Measurements from ENCODE around the gene SCN2B. TPM values are rescaled to one million over a fixed set of nuclear protein-coding genes. Genes with fewer than 3 reads are reported as not detected.

The SCN2B gene
- total and polyA plus RNA-seq, 8 donors: 0.12 to 0.92 (median 0.29) TPM; not detected in 3

GRCh38 chr11:118133816-118134215 lies 42.6 kb downstream of the SCN2B start:
- intact Hi-C loops (cut with DNase I; ENCODE audit: low total_unique reads): no loop called here
- WGBS, 5 donors: 91 to 95% (median 94%) methylated on average over 10 of the region's 10 CpGs

GRCh38 chr11:118132385-118133151 lies 43.9 kb downstream of the SCN2B start:
- Histone ChIP-seq H3K27me3 (peaks cover 0 to 28% (median 3%) of the 10 kb centered on the region in 3 donors), H3K36me3 (no peaks in the 10 kb centered on the region), H3K4me1 (no peaks in the 10 kb centered on the region), H3K9me3 (no peaks in the 10 kb centered on the region), H3K4me3 (no peak overlapping the region), H3K27ac (no peak overlapping the region)
- no peak for TF ChIP-seq POLR2AphosphoS5 (IDR thresholded peaks at IDR 0.05)
- TF ChIP-seq POLR2A (IDR thresholded peaks at IDR 0.05): no peak
- TF ChIP-seq EP300 (IDR thresholded peaks at IDR 0.05): no peak
- no peak for TF ChIP-seq CTCF (IDR thresholded peaks at IDR 0.05)
- peak in 1 of 2 donors; percentile 46 for DNase-seq
- intact Hi-C loops (cut with DNase I; ENCODE audit: low total_unique reads): no loop called here
- 58 to 72% (median 65%) methylated on average over 15 of the region's 15 CpGs for WGBS, 5 donors

More at GRCh38 chr11:118133816-118134215, 42.6 kb downstream of the SCN2B start:
- no peaks in the 10 kb centered on the region for H3K36me3 ChIP-seq
- no peaks in the 10 kb centered on the region for H3K4me1 ChIP-seq
- TF ChIP-seq EP300 (IDR thresholded peaks at IDR 0.05) (no peak), CTCF (IDR thresholded peaks at IDR 0.05) (no peak), POLR2A (IDR thresholded peaks at IDR 0.05) (no peak), POLR2AphosphoS5 (IDR thresholded peaks at IDR 0.05) (no peak)
- no peaks in the 10 kb centered on the region for H3K9me3 ChIP-seq
- H3K4me3 ChIP-seq: no peak overlapping the region
- no peak overlapping the region for H3K27ac ChIP-seq
- DNase-seq: no peak
- peaks cover 0 to 35% (median 3%) of the 10 kb centered on the region in 3 donors for H3K27me3 ChIP-seq

GRCh38 chr11:118129471-118130172 lies 46.8 kb downstream of the SCN2B start:
- DNase-seq: peak in 1 of 2 donors; percentile 49
- WGBS, 5 donors: 56 to 66% (median 65%) methylated on average over 5 to 6 of the region's 6 CpGs
- TF ChIP-seq CTCF (IDR thresholded peaks at IDR 0.05): no peak
- TF ChIP-seq EP300 (IDR thresholded peaks at IDR 0.05): no peak
- no peak for TF ChIP-seq POLR2AphosphoS5 (IDR thresholded peaks at IDR 0.05)
- no peak for TF ChIP-seq POLR2A (IDR thresholded peaks at IDR 0.05)
- no peaks in the 10 kb centered on the region for H3K36me3 ChIP-seq
- no peak overlapping the region for H3K4me3 ChIP-seq
- no peaks in the 10 kb centered on the region for H3K9me3 ChIP-seq
- H3K27me3 ChIP-seq: peaks cover 0 to 6% (median 0%) of the 10 kb centered on the region in 3 donors
- no peak overlapping the region for H3K27ac ChIP-seq
- intact Hi-C loops (cut with DNase I; ENCODE audit: low total_unique reads): no loop called here
- H3K4me1 ChIP-seq: no peaks in the 10 kb centered on the region

- H3K27ac ChIP-seq: no peak overlapping the region
- intact Hi-C loops (cut with DNase I; ENCODE audit: low total_unique reads): no loop called here
- H3K36me3 ChIP-seq: no peaks in the 10 kb centered on the region
- TF ChIP-seq EP300 (IDR thresholded peaks at IDR 0.05): no peak
- no peak for TF ChIP-seq CTCF (IDR thresholded peaks at IDR 0.05)
- TF ChIP-seq POLR2A (IDR thresholded peaks at IDR 0.05): no peak
- TF ChIP-seq POLR2AphosphoS5 (IDR thresholded peaks at IDR 0.05): no peak
- WGBS, 5 donors: 55 to 70% (median 68%) methylated on average over 11 of the region's 11 CpGs
- peaks cover 0 to 6% (median 0%) of the 10 kb centered on the region in 3 donors for H3K27me3 ChIP-seq
- no peak overlapping the region for H3K4me3 ChIP-seq
- peak in 1 of 2 donors; percentile 42 for DNase-seq
- no peaks in the 10 kb centered on the region for H3K4me1 ChIP-seq
- H3K9me3 ChIP-seq: no peaks in the 10 kb centered on the region
These were observed 47.5 kb downstream of the SCN2B start for GRCh38 chr11:118128721-118129470.

Measured in stomach (tissue), 9 donors.